ENCODE data around the gene PROCA1. TPM values are rescaled to one million over a fixed set of nuclear protein-coding genes. Genes with fewer than 3 reads are reported as not detected.
"Not testable (repeated sequence)": the region's sequence is repeated elsewhere in the genome, so short reads cannot be mapped to it uniquely, and the experiment has no call there.

The PROCA1 gene
- total RNA-seq, 1 donor from 2014 or later: 1.5 TPM

DNA sequence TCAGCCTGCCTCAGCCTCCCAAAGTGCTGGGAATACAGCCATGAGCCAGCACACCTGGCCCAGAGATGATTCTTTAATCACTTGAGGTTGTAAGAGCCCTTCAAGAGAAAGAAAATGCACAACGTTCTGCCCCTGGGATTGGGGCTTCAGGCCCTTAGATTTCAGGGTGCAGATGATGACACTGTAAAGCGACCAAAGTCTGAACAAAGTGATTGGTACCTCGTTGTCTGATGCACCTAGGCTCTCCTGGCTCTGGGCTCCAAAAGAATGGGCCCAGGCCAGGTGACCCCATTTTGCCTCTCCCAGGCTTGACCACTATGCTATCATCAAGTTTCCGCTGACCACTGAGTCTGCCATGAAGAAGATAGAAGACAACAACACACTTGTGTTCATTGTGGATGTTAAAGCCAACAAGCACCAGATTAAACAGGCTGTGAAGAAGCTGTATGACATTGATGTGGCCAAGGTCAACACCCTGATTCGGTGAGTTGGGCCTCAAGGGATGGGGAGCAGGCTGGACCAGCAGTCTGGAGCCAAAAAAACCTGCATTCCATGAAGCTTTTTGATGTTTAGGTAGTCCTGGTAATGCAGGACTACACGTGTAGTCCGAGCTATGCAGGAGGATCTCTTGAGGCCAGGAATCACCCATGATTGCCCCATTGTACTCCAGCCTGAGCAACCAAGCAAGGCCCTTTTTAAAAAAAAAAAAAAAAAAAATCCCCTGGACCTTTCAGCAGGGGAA lies 10.9 kb upstream of the PROCA1 start:
- peaks cover 65% of the 10 kb centered on the region for H3K4me1 ChIP-seq
- H3K27ac ChIP-seq: no peak overlapping the region
- H3K9me3 ChIP-seq: no peaks in the 10 kb centered on the region
- H3K36me3 ChIP-seq: peaks cover 0 to 31% of the 10 kb centered on the region in 2 donors
- H3K4me3 ChIP-seq: no peak overlapping the region
- intact Hi-C loops (cut with DNase I): no loop called here
- no peak for TF ChIP-seq POLR2A (IDR thresholded peaks at IDR 0.05)
- TF ChIP-seq POLR2AphosphoS5 (IDR thresholded peaks at IDR 0.05; ENCODE audit: insufficient read depth in 1 of 2, low read depth in 1 of 2): no peak
- TF ChIP-seq, protein P1, sequence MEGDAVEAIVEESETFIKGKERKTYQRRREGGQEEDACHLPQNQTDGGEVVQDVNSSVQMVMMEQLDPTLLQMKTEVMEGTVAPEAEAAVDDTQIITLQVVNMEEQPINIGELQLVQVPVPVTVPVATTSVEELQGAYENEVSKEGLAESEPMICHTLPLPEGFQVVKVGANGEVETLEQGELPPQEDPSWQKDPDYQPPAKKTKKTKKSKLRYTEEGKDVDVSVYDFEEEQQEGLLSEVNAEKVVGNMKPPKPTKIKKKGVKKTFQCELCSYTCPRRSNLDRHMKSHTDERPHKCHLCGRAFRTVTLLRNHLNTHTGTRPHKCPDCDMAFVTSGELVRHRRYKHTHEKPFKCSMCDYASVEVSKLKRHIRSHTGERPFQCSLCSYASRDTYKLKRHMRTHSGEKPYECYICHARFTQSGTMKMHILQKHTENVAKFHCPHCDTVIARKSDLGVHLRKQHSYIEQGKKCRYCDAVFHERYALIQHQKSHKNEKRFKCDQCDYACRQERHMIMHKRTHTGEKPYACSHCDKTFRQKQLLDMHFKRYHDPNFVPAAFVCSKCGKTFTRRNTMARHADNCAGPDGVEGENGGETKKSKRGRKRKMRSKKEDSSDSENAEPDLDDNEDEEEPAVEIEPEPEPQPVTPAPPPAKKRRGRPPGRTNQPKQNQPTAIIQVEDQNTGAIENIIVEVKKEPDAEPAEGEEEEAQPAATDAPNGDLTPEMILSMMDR (IDR thresholded peaks at IDR 0.05): no peak
- no peaks in the 10 kb centered on the region for H3K27me3 ChIP-seq
- no peak for DNase-seq (ENCODE audit: extremely low spot score in 2 of 2)

DNA sequence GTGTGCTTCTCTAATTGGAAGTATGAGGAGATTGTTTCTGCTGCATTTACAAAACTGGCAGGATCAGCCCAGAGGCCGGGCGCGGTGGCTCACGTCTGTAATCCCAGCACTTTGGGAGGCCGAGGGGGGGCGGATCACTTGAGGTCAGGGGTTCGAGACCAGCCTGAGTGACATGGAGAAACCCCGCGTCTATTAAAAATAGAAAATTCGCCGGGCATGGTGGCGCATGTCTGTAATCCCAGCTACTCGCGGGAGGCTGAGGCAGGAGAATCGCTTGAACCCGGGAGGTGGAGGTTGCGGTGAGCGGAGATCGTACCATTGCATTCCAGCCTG lies 9.3 kb upstream of the PROCA1 start:
- peaks cover 0 to 31% of the 10 kb centered on the region in 2 donors for H3K36me3 ChIP-seq
- H3K27me3 ChIP-seq; DNase-seq (ENCODE audit: extremely low spot score in 2 of 2); H3K9me3 ChIP-seq; intact Hi-C loops (cut with DNase I): not testable (repeated sequence)
- H3K27ac ChIP-seq: peak overlapping the region; percentile 93
- H3K4me1 ChIP-seq: peaks cover 80% of the 10 kb centered on the region
- peak overlapping the region; percentile 91 to 98 for H3K4me3 ChIP-seq

DNA sequence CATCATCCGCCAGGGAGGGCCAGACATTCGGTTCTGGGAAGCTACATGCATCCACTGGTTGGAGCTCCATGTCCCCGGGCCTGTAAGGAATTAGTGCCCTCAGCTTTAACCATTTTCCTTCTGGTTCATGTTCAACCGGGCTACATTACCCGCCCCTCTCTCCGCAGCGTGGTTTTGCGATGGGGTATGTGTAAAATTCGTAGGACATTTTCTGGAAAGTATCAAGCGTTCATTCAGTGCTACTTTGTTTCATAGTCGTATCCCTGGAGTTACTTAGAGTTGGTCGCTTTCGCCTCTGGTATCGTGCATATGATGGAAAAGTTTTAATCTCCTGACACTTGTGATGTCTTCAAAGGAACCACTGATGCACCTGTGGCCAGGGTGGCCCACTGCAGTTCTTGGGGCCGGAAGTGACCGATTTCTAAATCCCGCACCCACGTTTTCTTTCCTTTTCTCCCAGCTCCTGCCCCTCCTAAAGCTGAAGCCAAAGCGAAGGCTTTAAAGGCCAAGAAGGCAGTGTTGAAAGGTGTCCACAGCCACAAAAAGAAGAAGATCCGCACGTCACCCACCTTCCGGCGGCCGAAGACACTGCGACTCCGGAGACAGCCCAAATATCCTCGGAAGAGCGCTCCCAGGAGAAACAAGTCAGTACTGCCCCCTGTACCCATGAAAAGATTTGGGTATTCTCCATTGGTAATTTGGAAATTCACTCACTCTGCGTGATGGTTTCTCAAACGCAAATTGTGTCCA lies 8.7 kb upstream of the PROCA1 start:
- H3K4me1 ChIP-seq: peaks cover 74% of the 10 kb centered on the region
- peaks cover 0 to 34% of the 10 kb centered on the region in 2 donors for H3K36me3 ChIP-seq
- H3K27me3 ChIP-seq: no peaks in the 10 kb centered on the region
- intact Hi-C loops (cut with DNase I): no loop called here
- peak overlapping the region; percentile 91 to 98 for H3K4me3 ChIP-seq
- TF ChIP-seq, protein P1 (IDR thresholded peaks at IDR 0.05): no peak
- TF ChIP-seq POLR2AphosphoS5 (IDR thresholded peaks at IDR 0.05; ENCODE audit: insufficient read depth in 1 of 2, low read depth in 1 of 2) (no peak), POLR2A (IDR thresholded peaks at IDR 0.05) (no peak)
- no peak for DNase-seq (ENCODE audit: extremely low spot score in 2 of 2)
- H3K27ac ChIP-seq: peak overlapping the region; percentile 93
- no peaks in the 10 kb centered on the region for H3K9me3 ChIP-seq

DNA sequence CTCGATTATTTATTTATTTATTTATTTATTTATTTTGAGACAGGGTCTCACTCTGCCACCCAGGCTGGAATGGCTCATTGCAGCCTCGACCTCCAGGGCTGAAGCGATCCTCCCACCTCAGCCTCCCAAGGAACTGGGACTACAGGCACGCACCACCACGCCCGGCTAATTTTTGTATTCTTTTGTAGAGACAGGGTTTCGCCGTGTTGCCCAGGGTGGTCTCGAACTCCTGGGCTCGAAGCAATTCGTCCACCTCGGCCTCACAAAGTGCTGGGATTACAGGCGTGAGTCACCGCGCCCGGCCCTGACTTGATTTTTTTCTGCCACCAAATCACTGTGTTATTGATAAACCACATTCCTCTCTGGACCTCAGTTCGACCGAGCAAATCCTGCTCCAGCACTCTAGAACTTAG lies 7.3 kb upstream of the PROCA1 start:
- no peak for DNase-seq (ENCODE audit: extremely low spot score in 2 of 2)
- H3K4me3 ChIP-seq: peak overlapping the region; percentile 91 to 98
- H3K4me1 ChIP-seq: peaks cover 70% of the 10 kb centered on the region
- intact Hi-C loops (cut with DNase I): no loop called here
- no peaks in the 10 kb centered on the region for H3K9me3 ChIP-seq
- H3K27ac ChIP-seq: peak overlapping the region; percentile 93
- no peaks in the 10 kb centered on the region for H3K27me3 ChIP-seq
- peaks cover 0 to 35% of the 10 kb centered on the region in 2 donors for H3K36me3 ChIP-seq
- TF ChIP-seq, protein P1 (IDR thresholded peaks at IDR 0.05): no peak
- TF ChIP-seq POLR2A (IDR thresholded peaks at IDR 0.05): no peak
- no peak for TF ChIP-seq POLR2AphosphoS5 (IDR thresholded peaks at IDR 0.05; ENCODE audit: insufficient read depth in 1 of 2, low read depth in 1 of 2)

DNA sequence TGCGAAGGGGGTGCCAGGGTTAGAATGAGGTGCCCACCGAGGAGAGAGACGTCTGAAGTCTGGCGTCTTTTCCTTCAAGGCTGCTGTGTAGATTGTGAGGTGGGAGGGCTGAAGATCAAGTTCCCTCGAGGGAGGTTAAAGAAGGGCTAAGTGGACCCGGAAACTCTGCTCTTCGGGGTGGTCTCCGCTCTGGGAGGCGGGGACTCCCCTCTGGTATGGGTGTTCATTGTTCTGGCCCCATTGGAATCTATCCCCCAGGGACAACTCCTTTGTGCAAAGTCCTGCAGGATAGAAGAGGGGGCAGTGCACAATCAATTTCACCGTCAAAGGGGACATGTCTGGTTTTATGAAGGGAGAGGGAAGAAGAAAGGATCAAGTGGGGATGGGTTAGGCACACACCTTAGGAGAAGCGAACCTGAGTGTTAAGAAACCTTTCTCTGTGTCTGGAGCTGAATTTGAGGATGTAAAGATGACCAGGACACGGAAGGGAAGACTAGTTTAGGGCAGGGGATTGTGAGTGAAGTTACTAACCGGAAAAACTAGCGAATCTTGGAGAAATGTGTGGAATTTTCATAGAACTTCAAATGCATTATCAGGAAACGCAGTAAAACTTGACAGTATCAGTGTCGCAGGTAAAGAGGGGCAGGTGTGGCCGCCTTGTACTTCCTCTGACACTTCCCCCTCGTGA lies 6.8 kb upstream of the PROCA1 start:
- peak overlapping the region; percentile 75 to 91 for H3K4me3 ChIP-seq
- intact Hi-C loops (cut with DNase I): no loop called here
- peaks cover 66% of the 10 kb centered on the region for H3K4me1 ChIP-seq
- TF ChIP-seq POLR2AphosphoS5 (IDR thresholded peaks at IDR 0.05; ENCODE audit: insufficient read depth in 1 of 2, low read depth in 1 of 2) (no peak), POLR2A (IDR thresholded peaks at IDR 0.05) (no peak)
- TF ChIP-seq, protein P1 (IDR thresholded peaks at IDR 0.05): no peak
- H3K36me3 ChIP-seq: peaks cover 0 to 33% of the 10 kb centered on the region in 2 donors
- peak overlapping the region; percentile 93 for H3K27ac ChIP-seq
- no peaks in the 10 kb centered on the region for H3K27me3 ChIP-seq
- no peak for DNase-seq (ENCODE audit: extremely low spot score in 2 of 2)
- no peaks in the 10 kb centered on the region for H3K9me3 ChIP-seq

Measured in vagina (tissue), 2 donors.